Urinary bladder (tissue), 4 donors: ENCODE measurements around the gene KLHDC8A. TPM values are rescaled to one million over a fixed set of nuclear protein-coding genes. Genes with fewer than 3 reads are reported as not detected.

ENCODE experiments used
- DNase-seq: peaks from one replicate; pipeline ENCODE4 v3.0.0-alpha.2; 2015; ENCODE audit errors: extremely low spot score
- H3K27ac ChIP-seq: one replicate; pipeline ENCODE4 v1.5.1; 2013; ENCODE audit warnings: low read depth, mild to moderate bottlenecking, moderate library complexity
- H3K36me3 ChIP-seq: one replicate; pipeline ENCODE4 v1.6.1; 2013; ENCODE audit warnings: mild to moderate bottlenecking, moderate library complexity; ENCODE audit not compliant: insufficient read depth
- H3K4me1 ChIP-seq: one replicate; pipeline ENCODE4 v1.6.1; 2013; ENCODE audit warnings: mild to moderate bottlenecking, moderate library complexity; ENCODE audit not compliant: insufficient read depth
- H3K4me3 ChIP-seq: one replicate; pipeline ENCODE4 v1.5.1; 2013; ENCODE audit warnings: low read depth, low read length
- WGBS: extraction: QIAGEN DNeasy Blood & Tissue Kit; methylation state at CpG from one replicate; pipeline ENCODE4 v1.1.7; 2013; 5-methylcytosine and 5-hydroxymethylcytosine counted together
- polyA plus RNA-seq: library from polyadenylated mRNA; stranded (reverse); fragments of 200-250 nt; gene quantifications from one replicate; pipeline ENCODE4 v1.2.3, GENCODE V29; 2013
- total RNA-seq: library from RNA; depleted of rRNA; stranded (reverse); fragments of >200 nt; gene quantifications from one replicate; pipeline ENCODE4 v1.2.3, GENCODE V29; 2014
- donor health status: healthy with polysubstance abuse.
- donor health status: healthy.

Gene KLHDC8A
- total and polyA plus RNA-seq, 2 donors = 0.28 to 3.0 TPM

DNA sequence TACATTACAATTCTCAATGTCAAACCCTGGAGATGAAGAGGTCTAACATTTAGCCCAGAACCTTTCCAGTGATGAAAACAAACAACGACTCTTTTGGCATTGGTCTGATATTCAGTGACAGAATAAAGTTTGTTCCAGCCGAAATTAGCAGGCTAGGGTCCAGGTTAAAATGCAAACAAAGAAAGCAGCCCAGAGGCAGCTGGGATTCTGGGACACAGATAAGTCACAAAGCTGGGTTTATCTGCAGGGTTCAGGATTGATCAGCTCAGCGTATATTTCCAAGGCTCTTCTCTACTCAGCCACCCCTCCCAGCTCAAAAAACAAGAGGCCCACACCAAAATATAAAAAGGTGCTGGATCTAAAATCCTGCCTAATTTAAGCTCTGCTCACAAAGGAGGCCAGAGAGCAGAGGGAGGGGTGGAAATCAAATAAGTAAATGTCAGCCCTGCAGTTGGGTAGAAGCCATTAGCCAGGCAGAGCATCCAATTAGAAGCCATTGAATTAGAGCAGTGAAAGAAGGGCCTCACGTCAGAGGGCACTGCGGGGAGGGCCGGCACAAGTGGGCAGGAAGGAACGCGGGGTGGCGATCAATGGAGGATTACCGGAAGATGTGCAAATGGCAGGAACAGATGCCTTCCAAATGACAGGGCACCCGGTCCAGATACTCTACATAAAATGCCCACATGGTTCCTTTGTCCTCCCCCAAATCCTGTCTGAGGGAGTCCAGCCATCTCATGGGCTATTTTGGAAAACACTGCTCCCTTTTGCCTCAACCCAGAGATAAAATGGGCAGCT is 3.2 kb upstream of the KLHDC8A start:
- DNase-seq = no peak
- no peaks in the 10 kb centered on the region for H3K36me3 ChIP-seq
- WGBS = 40% methylated on average over 11 of the region's 11 CpGs
- H3K4me1 ChIP-seq = no peaks in the 10 kb centered on the region
- no peak overlapping the region for H3K27ac ChIP-seq
- no peak overlapping the region for H3K4me3 ChIP-seq

DNA sequence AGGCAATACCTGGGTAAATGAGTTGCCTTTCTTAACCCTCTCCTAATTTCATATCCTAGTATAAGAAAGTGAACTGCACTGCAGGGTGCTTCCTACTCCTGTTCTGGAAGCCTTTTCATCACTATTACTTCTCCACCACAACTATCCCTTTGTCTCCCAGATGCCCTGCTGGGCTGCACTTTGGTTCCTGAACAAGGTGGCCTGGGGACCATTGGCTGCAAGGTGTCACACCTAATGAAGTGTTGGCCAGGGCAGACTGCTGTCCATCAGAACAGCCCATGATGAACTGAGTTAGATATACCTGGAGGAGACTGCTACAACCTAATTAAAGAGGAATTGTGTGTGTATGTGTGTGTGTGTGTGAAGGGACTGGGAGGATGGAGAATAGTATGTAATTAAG is 1.9 kb upstream of the KLHDC8A start:
- DNase-seq = no peak
- Histone ChIP-seq H3K36me3 (no peaks in the 10 kb centered on the region), H3K4me3 (no peak overlapping the region), H3K4me1 (no peaks in the 10 kb centered on the region), H3K27ac (no peak overlapping the region)

DNA sequence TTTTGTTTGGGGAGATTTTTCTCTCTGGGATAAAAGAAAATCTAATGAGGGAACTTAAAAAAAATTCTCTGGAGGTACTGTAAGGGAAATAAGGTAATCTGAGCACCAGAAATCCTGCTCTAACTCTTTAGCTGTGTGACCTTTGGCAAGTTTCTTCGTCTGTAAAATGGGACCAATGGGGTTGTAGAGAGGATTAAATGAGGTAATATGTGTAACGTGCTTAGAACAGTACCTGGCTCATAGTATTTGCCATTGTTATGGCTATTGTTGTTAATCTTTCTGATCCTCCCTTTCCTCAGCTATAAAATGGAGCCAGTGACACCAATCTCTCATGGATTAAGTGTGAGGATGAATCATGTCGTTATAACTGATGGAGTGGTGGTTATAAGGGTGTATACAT is 845 bp upstream of the KLHDC8A start:
- WGBS = 84% methylated on average over 3 of the region's 3 CpGs
- H3K27ac ChIP-seq = no peak overlapping the region
- no peak overlapping the region for H3K4me3 ChIP-seq
- no peaks in the 10 kb centered on the region for H3K36me3 ChIP-seq
- no peaks in the 10 kb centered on the region for H3K4me1 ChIP-seq
- DNase-seq = no peak

DNA sequence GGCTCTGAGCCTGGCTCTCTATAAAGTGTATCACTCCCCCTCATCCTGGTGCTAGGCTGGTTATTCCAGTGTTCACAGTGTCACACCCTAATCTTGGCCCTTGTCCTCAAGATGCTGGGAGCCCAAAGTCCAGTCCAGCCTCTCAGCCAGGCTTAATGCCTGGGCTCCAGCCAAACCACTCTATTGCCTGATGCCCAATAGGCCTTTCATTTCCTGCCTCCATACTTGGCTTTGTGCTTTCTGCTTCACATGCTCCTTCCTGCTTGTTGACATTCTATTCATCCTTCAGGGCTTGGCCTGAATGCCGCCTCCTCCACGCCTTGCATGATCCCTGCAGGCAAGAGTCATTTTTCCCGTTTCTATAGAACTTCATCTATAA is 1.7 kb downstream of the KLHDC8A start:
- Histone ChIP-seq H3K4me3 (no peak overlapping the region), H3K27ac (no peak overlapping the region), H3K36me3 (no peaks in the 10 kb centered on the region), H3K4me1 (no peaks in the 10 kb centered on the region)
- WGBS = 62% methylated on average over 3 of the region's 3 CpGs
- no peak for DNase-seq

DNA sequence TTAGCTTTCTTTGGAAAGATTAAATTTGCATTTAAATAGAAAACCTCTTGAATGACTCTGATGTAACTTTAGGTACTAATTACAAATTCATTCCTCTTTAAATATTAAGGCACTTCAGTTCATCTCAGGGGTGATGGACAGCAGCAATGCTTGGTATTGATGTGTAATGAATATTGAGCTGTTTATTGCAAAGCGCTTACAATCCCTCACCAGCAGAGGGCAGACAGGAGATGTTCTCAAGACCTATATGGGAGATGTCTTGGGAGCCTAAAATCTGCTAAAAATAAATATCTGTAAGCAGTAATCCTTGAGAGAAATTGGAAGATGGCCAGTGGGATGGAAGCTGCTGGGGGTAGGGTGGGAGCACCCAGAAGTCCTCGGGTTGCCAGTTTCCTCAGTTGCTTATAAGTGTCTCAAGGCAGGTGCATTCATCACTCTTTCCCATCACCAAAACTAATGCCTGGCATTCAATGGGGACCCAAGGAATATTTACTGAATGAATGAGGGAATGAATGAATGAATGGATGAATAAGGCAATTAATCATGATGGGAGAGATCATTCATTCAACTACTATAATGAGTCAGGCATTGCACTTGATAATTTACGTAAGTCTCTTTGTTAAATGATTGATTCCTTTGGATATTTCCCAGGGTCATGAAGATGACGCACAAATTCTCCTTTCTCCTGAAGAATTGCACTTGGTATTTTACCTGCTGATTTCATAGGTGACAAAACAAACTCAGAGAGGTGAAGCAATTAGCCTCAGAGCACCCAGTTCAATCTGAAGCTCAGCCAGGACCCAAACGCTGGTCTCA is 2.3 kb downstream of the KLHDC8A start:
- Histone ChIP-seq H3K27ac (no peak overlapping the region), H3K36me3 (no peaks in the 10 kb centered on the region), H3K4me3 (no peak overlapping the region), H3K4me1 (no peaks in the 10 kb centered on the region)
- no peak for DNase-seq
- WGBS = 38% methylated on average over 5 of the region's 5 CpGs

DNA sequence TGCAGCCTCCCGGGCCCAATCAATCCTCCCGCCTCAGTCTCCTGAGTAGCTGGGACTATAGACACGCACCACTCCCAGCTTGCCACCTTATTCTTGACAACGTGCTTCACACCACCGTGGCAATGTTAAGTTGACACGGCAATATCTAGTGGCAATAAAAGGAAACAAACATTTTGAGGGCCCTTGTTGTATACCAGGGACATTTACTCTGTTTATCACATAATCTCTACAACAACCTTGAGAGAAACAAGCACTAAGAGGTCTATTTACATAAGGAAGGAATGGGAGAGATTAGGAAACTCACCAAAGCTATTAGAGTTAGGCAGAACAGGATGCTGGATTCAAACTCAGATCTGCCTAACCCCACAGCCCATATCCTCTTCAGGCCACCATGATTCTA is 3.1 kb downstream of the KLHDC8A start:
- Histone ChIP-seq H3K27ac (no peak overlapping the region), H3K36me3 (no peaks in the 10 kb centered on the region), H3K4me1 (no peaks in the 10 kb centered on the region), H3K4me3 (no peak overlapping the region)
- 80% methylated on average over 6 of the region's 6 CpGs for WGBS
- DNase-seq = no peak

DNA sequence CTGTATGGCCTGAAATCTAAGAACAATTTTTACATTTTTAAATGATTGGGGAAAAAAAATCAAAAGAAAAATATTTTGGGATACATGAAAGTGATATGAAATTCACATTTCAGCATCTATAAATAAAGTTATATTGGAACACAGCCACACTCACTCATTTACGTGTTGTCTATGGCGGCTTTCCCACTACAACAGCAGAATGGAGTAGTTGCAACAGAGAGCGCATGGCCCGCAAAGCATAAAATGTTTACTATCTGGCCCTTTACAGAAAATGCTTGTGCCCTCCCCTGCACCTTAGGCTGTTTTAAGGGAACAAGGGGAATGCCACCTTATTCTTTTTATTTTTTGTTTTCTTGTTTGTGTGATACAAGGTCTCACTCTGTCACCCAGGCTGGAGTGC is 3.5 kb downstream of the KLHDC8A start:
- H3K4me3 ChIP-seq = no peak overlapping the region
- 89% methylated on average over 4 of the region's 4 CpGs for WGBS
- no peaks in the 10 kb centered on the region for H3K4me1 ChIP-seq
- H3K27ac ChIP-seq = no peak overlapping the region
- DNase-seq = no peak
- no peaks in the 10 kb centered on the region for H3K36me3 ChIP-seq

DNA sequence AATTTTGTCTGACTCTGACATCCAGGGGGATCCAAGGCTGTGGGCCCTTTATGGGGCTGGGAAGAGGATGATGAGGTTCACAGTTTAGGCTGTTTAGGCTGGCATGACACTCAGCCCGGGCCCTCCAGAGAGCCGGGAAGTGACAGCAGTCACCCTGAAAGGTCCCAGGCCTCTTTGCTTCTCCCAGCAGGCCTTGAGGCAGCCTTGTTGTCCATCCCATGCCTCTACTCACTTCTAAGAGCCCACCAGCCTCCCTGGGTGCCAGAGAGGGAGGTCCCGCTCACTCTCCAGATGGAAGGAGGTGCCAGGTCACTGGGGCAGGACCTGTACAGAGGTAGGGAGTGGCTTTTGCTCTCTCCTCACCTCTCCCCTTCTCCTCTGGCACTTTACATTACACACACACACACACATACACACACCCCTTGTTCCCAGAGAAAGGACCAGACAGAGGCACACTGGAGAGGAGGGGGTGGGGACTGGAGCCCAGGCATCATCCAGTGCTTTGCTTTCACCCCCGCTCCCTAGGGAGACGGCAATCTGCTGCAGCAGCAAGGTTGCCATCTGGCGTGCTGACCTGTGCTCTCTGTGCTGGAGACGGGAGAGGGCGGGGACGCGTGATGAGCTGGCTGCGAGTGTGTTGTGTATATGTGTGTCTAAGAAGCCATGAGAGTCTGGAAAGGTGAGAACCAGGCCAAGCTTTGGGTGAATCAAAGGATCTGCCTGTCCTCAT is 4.6 kb downstream of the KLHDC8A start:
- DNase-seq = no peak
- H3K36me3 ChIP-seq = no peaks in the 10 kb centered on the region
- H3K4me3 ChIP-seq = no peak overlapping the region
- no peaks in the 10 kb centered on the region for H3K4me1 ChIP-seq
- H3K27ac ChIP-seq = no peak overlapping the region
- WGBS = 80% methylated on average over 11 of the region's 11 CpGs

DNA sequence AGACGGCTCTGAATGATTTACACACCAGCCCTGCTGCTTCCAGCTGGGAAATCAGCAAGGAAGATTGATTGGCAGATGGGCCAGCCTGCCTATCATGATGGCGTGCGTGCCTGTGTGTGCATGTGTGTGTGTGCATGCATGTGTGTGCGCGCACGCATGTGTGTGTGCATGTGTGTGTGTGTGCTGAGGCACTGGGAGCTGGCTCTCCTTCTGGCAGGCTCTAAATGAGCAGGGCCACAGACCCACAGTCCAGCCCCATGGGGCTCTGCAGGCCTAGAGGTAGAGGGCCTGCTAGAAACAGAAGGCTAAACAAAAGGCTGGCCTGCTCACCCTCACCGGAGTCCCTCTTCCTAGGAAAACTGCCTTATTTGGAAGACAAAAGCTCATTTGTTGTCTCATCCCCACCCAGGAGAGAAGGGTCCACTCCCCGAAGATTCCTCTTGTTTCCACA is 6.0 kb downstream of the KLHDC8A start:
- H3K4me1 ChIP-seq = no peaks in the 10 kb centered on the region
- 85% methylated on average over 8 of the region's 8 CpGs for WGBS
- H3K4me3 ChIP-seq = no peak overlapping the region
- DNase-seq = no peak
- no peak overlapping the region for H3K27ac ChIP-seq
- no peaks in the 10 kb centered on the region for H3K36me3 ChIP-seq

DNA sequence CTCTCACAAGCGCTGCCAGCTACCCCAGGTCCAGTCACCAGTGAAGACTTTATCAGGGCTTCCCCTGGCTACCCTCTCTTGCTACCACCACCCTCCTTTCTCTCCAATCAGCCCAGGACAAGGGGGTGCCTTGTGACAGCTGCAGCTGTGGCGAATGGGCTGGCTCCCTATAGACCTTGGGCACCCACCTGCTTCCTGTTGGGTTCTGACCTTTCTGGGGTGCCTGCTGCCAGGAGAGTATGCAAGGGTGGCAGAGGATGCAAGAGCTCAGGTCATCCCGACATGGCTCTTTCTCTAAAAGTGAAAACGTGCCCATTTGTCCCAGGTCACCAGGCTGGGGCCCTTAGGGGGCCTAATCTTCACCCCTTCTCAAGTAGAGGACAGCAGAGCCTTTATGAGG is 6.6 kb downstream of the KLHDC8A start:
- Histone ChIP-seq H3K4me1 (no peaks in the 10 kb centered on the region), H3K27ac (no peak overlapping the region), H3K4me3 (no peak overlapping the region), H3K36me3 (no peaks in the 10 kb centered on the region)
- no peak for DNase-seq
- 79% methylated on average over 4 of the region's 4 CpGs for WGBS

DNA sequence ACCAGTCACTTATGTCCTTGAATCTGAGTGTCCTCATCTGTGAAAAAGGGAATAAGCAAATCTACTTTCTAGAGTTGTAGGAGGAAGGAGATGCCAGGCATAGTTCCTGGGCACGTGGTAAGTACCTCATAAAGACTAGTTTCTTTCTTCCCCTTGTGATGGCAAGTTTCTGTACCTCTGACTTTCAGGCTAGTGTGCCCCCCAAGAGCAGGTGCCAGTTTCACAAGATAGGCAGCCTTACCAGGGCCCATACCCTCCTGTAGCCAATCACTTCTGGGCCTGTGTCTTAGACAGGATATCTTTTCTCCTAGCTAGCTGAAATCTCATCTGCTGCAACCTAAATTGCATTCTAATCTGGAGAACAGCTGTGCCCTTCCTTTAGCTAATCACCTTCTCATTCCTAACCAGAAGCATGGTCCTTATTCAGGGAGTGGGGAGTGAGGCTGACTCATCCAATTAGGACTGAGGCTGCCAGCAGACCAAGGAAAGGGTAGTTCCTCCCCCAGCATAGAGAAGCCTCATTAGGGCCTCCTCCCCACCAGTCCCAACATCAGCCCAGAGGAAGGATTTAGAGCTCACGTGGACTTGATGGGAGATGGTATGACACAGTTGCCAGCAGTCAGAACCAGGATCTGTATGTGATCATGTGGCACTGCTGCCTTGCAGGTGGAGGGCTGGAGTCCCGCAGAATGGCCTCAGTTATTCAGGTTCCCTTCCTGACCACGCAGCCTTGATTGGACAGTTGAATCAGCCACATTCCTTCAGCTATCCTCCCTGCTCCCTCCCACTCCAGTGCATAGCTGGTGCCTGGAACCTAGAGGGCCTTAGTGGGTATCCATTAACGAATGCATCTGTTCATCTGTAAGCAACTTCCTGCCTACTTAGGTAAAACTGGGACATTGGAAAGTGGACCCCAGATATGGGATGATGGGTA is 7.9 kb downstream of the KLHDC8A start:
- 75% methylated on average over 5 of the region's 5 CpGs for WGBS
- no peaks in the 10 kb centered on the region for H3K36me3 ChIP-seq
- H3K4me1 ChIP-seq = no peaks in the 10 kb centered on the region
- DNase-seq = no peak
- H3K27ac ChIP-seq = no peak overlapping the region
- no peak overlapping the region for H3K4me3 ChIP-seq

DNA sequence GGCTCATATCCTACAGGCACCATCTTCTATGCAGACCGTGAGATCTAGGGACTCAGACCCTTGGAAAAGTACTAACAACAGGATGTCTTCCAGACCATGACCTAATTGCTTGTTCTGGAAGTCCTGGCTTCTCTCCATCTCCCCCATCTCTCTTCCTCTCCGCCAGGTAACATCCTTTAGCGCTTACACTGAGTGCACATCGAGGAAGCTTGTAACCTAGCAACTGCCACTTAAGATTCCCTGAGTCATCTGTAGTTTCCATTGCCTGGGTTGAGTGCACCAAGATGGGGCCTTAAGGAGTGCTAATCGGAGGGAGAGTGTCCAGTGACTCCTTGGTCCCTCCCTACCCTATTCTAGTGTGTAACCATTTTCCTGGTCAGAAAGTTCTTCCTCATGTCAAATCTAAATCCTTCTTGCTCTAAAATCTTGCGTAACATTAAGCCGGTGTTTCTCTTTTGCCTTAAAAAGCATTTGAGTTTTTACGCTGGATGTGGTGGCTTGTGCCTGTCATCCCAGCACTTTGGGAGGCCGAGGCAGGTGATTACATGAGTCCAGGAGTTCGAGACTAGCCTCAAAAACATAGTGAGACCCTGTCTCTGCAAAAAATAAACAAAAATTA is 9.7 kb downstream of the KLHDC8A start:
- H3K4me3 ChIP-seq = no peak overlapping the region
- H3K27ac ChIP-seq = no peak overlapping the region
- H3K36me3 ChIP-seq = no peaks in the 10 kb centered on the region
- no peak for DNase-seq
- 85% methylated on average over 10 of the region's 10 CpGs for WGBS
- peaks cover 4% of the 10 kb centered on the region for H3K4me1 ChIP-seq

DNA sequence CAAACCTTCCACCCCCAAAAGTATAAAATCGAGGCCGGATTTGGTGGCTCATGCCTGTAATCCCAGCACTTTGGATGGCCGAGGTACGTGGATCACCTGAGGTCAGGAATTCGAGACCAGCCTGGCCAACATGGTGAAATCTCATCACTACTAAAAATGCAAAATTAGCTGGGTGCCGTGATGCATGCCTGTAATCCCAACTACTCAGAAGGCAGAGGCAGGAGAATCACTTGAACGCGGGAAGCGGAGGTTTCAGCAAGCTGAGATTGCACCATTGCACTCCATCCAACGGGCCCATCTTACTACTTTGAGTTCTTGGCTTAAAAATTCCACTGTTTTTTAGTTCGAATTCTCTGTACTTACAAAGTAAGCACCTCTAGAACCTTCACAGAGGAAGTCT is 11.0 kb downstream of the KLHDC8A start:
- Histone ChIP-seq H3K36me3 (no peaks in the 10 kb centered on the region), H3K4me3 (no peak overlapping the region), H3K4me1 (peaks cover 4% of the 10 kb centered on the region), H3K27ac (no peak overlapping the region)
- WGBS = 90% methylated on average over 11 of the region's 11 CpGs
- DNase-seq = no peak
